SU-DHL-6 (cell line): ENCODE results near the gene ARNT2.

ENCODE experiments used
- H2AFZ ChIP-seq: fragments of 200-600 bp; sonication (generic); 2 replicates; pipeline ENCODE4 v1.6.1; 2014; ENCODE audit warnings: low read depth, mild to moderate bottlenecking, moderate library complexity, mixed read lengths, antibody characterized with exemption, low read length; ENCODE audit not compliant: severe bottlenecking
- H3F3A ChIP-seq: fragments of 200-600 bp; shearing (Covaris generic); 2 replicates; pipeline ENCODE4 v1.6.0; 2016; ENCODE audit warnings: antibody characterized with exemption, mild to moderate bottlenecking; ENCODE audit not compliant: insufficient read depth
- H3K27ac ChIP-seq: fragments of 200-600 bp; sonication (generic); 2 replicates; pipeline ENCODE4 v1.5.1; 2016; ENCODE audit warnings: low read depth, mild to moderate bottlenecking, low read length, moderate library complexity, mixed read lengths
- H3K27me3 ChIP-seq: fragments of 200-600 bp; sonication (generic), shearing (Covaris generic); 2 replicates; pipeline ENCODE4 v1.6.0; 2014; ENCODE audit warnings: mild to moderate bottlenecking, low read length
- H3K36me3 ChIP-seq: fragments of 200-600 bp; sonication (generic); 2 replicates; pipeline ENCODE4 v1.6.1; 2014; ENCODE audit warnings: mild to moderate bottlenecking, low read length, mixed read lengths
- H3K4me2 ChIP-seq: fragments of 300-600, 200-600 bp; shearing (Covaris generic), sonication (generic); 2 replicates; pipeline ENCODE4 v1.6.0; 2014; ENCODE audit warnings: low read length, low read depth, mild to moderate bottlenecking; ENCODE audit not compliant: poor library complexity, severe bottlenecking
- H3K4me3 ChIP-seq: fragments of 200-600 bp; sonication (generic); 2 replicates; pipeline ENCODE4 v1.5.1; 2014; ENCODE audit warnings: antibody characterized with exemption, low read length, mild to moderate bottlenecking, mixed read lengths; ENCODE audit not compliant: insufficient read depth, poor library complexity, severe bottlenecking
- H3K79me2 ChIP-seq: fragments of 200-600 bp; sonication (generic); 2 replicates; pipeline ENCODE4 v1.6.1; 2014; ENCODE audit warnings: mild to moderate bottlenecking, low read length, moderate library complexity; ENCODE audit not compliant: insufficient read depth
- H3K9ac ChIP-seq: fragments of 200-600 bp; sonication (generic); 2 replicates; pipeline ENCODE4 v1.7.0; 2014; ENCODE audit warnings: mild to moderate bottlenecking, low read length
- H3K9me2 ChIP-seq: fragments of 200-600 bp; sonication (generic); replicated peaks from 2 replicates; pipeline ENCODE4 v1.6.1; 2014; ENCODE audit warnings: low read length; ENCODE audit not compliant: insufficient read depth
- H3K9me3 ChIP-seq: fragments of 200-600 bp; sonication (generic); 2 replicates; pipeline ENCODE4 v1.6.1; 2014; ENCODE audit warnings: low read length, mixed read lengths; ENCODE audit not compliant: insufficient read depth
- H4K20me1 ChIP-seq: fragments of 200-600 bp; sonication (generic); 2 replicates; pipeline ENCODE4 v1.6.1; 2014; ENCODE audit warnings: low read depth, mild to moderate bottlenecking, antibody characterized with exemption, low read length, moderate library complexity, mixed read lengths
- EZH2phosphoT487 ChIP-seq: fragments of 200-600 bp; sonication (generic), shearing (Covaris generic); conservative IDR thresholded peaks from 2 replicates; pipeline ENCODE4 v1.6.1; 2018; ENCODE audit warnings: mild to moderate bottlenecking, antibody characterized with exemption, low read length, moderate library complexity, mixed read lengths
- TF ChIP-seq, protein P1 (sequence below): fragments of 200-600 bp; sonication (generic); IDR thresholded peaks from one replicate; pipeline ENCODE4 v1.5.1; 2017; ENCODE audit warnings: antibody characterized with exemption, mild to moderate bottlenecking, low read length, moderate library complexity; ENCODE audit not compliant: insufficient read depth, poor library complexity, severe bottlenecking

ARNT2 gene

DNA sequence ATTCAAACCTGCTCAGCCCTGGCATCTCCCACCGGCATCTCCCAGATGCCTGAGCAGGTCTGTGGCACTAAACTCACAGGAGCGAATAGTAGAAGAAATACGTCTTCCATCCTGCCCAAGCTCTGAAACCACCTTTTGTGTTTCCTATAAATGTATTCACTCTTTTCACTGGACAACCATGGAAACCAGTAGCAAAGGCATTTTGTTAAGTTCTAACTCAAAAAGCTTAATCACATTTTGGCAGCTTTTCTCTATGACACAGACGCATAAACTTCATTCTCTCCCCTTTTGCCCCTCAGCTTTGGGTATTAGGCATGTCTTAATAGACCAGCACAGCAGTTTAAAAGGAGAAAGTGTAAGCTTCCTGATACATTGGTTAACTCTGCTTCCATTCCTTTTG is 24.5 kb upstream of the ARNT2 start:
- Histone ChIP-seq H3K79me2 (no peaks in the 10 kb centered on the region), H3K27ac (no peak overlapping the region), H3K27me3 (no peaks in the 10 kb centered on the region)

DNA sequence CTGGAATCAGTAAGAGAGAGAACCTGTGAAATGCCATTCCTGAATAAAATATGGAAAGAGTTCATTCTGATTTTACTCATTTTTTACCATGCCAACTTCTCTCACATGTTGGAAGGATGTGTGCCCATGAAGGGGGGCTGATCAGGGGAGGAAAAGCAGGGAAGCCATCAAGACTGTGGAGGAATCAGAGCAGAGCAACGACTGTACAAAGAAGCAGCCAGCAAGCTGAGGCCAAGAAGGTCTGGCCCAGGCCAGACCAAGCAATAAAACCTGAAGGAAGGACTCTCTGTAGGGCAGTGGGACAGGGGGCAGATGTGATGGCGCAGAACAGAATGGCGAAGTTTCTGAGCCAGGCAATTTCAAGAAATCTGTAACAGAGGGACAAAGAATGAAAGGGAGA is 24.0 kb upstream of the ARNT2 start:
- Histone ChIP-seq H3K27me3 (no peaks in the 10 kb centered on the region), H3F3A (no peaks in the 10 kb centered on the region), H3K9me3 (no peaks in the 10 kb centered on the region), H4K20me1 (no peaks in the 10 kb centered on the region), H3K79me2 (no peaks in the 10 kb centered on the region), H3K4me2 (no peak overlapping the region), H3K27ac (no peak overlapping the region), H3K9ac (no peak overlapping the region), H3K9me2 (no peaks in the 10 kb centered on the region), H3K36me3 (no peaks in the 10 kb centered on the region), H3K4me3 (no peak overlapping the region), H2AFZ (no peak overlapping the region)
- TF ChIP-seq, protein P1, sequence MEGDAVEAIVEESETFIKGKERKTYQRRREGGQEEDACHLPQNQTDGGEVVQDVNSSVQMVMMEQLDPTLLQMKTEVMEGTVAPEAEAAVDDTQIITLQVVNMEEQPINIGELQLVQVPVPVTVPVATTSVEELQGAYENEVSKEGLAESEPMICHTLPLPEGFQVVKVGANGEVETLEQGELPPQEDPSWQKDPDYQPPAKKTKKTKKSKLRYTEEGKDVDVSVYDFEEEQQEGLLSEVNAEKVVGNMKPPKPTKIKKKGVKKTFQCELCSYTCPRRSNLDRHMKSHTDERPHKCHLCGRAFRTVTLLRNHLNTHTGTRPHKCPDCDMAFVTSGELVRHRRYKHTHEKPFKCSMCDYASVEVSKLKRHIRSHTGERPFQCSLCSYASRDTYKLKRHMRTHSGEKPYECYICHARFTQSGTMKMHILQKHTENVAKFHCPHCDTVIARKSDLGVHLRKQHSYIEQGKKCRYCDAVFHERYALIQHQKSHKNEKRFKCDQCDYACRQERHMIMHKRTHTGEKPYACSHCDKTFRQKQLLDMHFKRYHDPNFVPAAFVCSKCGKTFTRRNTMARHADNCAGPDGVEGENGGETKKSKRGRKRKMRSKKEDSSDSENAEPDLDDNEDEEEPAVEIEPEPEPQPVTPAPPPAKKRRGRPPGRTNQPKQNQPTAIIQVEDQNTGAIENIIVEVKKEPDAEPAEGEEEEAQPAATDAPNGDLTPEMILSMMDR = no peak

More for the DNA sequence above, 24.5 kb upstream of the ARNT2 start:
- no peak overlapping the region for H2AFZ ChIP-seq
- H3K36me3 ChIP-seq = no peaks in the 10 kb centered on the region
- no peak overlapping the region for H3K9ac ChIP-seq
- no peaks in the 10 kb centered on the region for H4K20me1 ChIP-seq
- no peaks in the 10 kb centered on the region for H3K9me2 ChIP-seq
- H3K4me3 ChIP-seq = no peak overlapping the region
- no peaks in the 10 kb centered on the region for H3F3A ChIP-seq
- no peak overlapping the region for H3K4me2 ChIP-seq
- TF ChIP-seq, protein P1 = no peak
- TF ChIP-seq EZH2phosphoT487 = no peak
- no peaks in the 10 kb centered on the region for H3K9me3 ChIP-seq

DNA sequence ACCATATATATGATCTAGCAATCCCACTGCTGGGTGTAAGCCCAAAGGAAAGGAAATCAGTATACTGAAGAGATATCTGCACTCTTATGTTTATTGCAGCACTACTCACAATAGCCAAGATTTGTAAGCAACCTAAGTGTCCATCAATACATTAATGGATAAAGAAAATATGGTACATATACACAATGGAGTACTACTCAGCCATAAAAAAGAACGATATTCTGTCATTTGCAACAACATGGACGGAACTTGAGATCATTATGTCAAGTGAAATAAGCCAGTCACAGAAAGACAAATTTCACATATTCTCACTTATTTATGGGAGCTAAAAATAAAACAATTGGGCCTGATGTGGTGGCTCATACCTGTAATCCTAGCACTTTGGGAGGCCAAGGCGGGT is 21.9 kb upstream of the ARNT2 start:
- no peak for TF ChIP-seq EZH2phosphoT487
- TF ChIP-seq, protein P1 = no peak
- no peaks in the 10 kb centered on the region for H3F3A ChIP-seq

DNA sequence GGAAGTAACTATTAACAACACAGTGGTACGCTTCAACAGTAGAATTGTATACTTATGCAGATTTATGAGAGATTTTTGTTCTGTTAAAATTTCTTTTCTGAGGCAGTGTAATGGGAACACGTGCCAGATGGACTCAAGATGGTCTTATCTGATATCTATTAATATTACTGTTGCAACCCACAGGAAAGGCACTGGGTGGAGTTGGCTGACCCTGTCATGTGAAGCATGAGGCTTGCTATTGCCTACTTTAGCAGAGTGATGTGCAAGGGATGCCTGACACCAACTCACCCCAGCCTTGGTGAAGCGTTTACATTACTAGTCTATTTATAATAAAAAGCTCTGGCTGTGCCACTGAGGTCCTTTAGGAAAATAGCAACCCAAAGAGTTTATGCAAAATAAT is 19.8 kb upstream of the ARNT2 start:
- no peaks in the 10 kb centered on the region for H4K20me1 ChIP-seq
- no peaks in the 10 kb centered on the region for H3K9me2 ChIP-seq
- H3K79me2 ChIP-seq = no peaks in the 10 kb centered on the region
- no peak overlapping the region for H3K4me2 ChIP-seq
- no peaks in the 10 kb centered on the region for H3F3A ChIP-seq
- no peak overlapping the region for H2AFZ ChIP-seq
- 0 out of 2 replicates have a peak, but pooled peaks cover 2% of the 10 kb centered on the region for H3K27me3 ChIP-seq
- H3K4me3 ChIP-seq = no peak overlapping the region
- no peak overlapping the region for H3K27ac ChIP-seq
- no peak overlapping the region for H3K9ac ChIP-seq
- H3K9me3 ChIP-seq = no peaks in the 10 kb centered on the region
- TF ChIP-seq, protein P1 = no peak
- TF ChIP-seq EZH2phosphoT487 = no peak
- H3K36me3 ChIP-seq = no peaks in the 10 kb centered on the region

More for the DNA sequence above, 21.9 kb upstream of the ARNT2 start:
- no peaks in the 10 kb centered on the region for H3K79me2 ChIP-seq
- no peak overlapping the region for H3K27ac ChIP-seq
- no peaks in the 10 kb centered on the region for H3K9me2 ChIP-seq
- no peak overlapping the region for H2AFZ ChIP-seq
- no peak overlapping the region for H3K4me3 ChIP-seq
- H4K20me1 ChIP-seq = no peaks in the 10 kb centered on the region
- H3K27me3 ChIP-seq = 0 out of 2 replicates have a peak, but pooled peaks cover 2% of the 10 kb centered on the region
- no peak overlapping the region for H3K9ac ChIP-seq
- H3K4me2 ChIP-seq = no peak overlapping the region
- no peaks in the 10 kb centered on the region for H3K36me3 ChIP-seq
- H3K9me3 ChIP-seq = no peaks in the 10 kb centered on the region
